Melanocyte of skin (primary cell): ENCODE results near the gene AK9. TPM values are rescaled to one million over a fixed set of nuclear protein-coding genes. Genes with fewer than 3 reads are reported as not detected.

Experiments used
- total RNA-seq, 2 donors: library from RNA; depleted of rRNA; stranded (reverse); fragments of >200 nt; gene quantifications; 2 replicates each; pipeline ENCODE4 v1.2.3, GENCODE V29; 2012

Gene AK9
- 1 to 10 TPM; 3.7 to 8.3 TPM for total RNA-seq

GRCh38 chr6:109690737-109691621, at the start of gene AK9, which contains the start of gene FIG4:
TSS of gene AK9 (minus strand) at chr6:109691202. CDS start at chr6:109675745, 15,457 bp downstream.
TSS of gene FIG4 (plus strand) at chr6:109691296. CDS start at chr6:109691436, 140 bp downstream.

DNA sequence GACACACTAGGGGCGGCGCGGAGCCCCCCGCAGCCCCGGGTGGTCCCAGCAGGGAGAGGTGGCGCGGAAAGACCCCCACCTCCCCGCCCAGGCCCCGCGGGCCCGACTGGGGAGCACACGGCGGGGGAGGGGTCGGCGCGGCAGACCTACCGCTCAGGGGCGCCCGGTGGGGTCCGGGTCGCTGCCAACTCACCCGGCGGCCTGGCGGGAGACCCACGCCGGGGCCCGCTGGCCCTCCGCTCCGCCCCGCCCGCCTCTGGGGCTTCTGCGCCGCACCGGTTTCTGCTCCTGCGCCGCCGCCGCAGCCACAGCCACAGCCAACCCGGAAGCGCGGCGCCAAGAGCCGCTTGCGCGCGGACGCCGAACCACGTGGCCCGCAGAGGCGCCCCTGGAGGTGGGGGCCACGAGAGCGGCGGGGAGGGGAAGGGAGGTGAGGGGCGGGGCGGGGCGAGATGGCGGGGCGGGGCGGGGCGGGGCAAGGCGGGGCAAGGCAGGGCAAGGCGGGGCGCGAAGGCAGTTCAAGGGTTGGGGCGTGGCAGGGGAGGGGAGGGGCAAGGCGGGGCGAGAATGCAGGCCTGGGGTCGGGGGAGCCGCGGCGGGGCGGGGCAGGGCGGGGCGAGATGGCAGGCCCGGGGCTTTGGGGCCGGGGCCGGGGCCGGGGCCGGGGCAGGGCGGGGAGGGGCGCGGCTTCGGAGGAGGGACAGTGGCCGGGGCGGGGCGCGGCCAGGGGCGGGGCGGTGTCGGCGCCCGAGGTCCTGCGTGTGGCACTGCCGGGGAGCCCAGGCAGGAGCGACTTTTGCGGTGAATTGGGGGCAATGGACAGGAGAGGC, 207.9 kb downstream of the AK9 start, which contains the start of gene ZBTB24:
Gene ZBTB24, minus strand, starts transcription at position 315 of the 830 bp plus-strand sequence. CDS start 1,193 bp downstream, outside the sequence.

DNA sequence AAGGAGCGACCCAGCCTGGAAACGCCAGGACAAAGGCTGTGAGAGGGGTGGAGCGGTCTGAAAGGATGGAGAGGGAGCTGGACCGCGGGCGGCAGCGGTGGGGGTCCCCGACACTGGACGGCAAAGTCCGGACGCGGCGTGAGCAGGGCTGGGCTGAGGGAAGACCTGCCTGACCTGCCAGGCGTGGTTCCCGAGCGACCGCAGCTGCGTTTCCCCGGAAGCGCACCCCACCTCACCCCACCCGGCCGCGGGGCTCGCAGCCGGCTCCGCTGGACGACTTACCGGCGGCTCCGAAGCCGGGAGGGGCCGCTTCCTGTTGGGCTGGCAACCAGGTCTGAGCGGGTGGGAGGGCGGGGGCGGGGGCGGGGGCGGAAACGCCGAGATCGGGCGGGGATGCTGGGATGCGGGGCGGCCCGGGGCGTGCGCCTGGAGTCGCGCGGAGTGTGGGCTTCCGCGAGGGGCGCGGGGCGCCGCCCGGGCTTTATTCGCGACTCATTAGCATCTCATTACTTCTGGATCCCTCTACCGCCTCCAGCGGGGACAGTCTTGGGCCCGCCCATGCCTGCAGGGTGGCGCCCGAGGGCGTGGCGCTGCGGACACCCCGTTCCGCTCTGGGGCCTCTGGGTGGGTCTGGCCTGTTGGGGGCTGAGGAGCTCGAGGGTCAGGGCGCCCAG, 235.4 kb downstream of the AK9 start, which contains the start of gene MICAL1:
Gene MICAL1, minus strand, starts transcription at position 336 of the 674 bp plus-strand sequence. CDS start 1,576 bp downstream, outside the sequence.

Other genes starting within 250 kb of the AK9 start
- gene MICAL1, start 235.4 kb downstream of the AK9 start, total RNA-seq = 100 to 1,000 TPM; 128 to 139 TPM
- gene ZBTB24, start 208.0 kb downstream of the AK9 start, total RNA-seq = 10 to 100 TPM; 12.4 to 17.6 TPM
- gene FIG4, start 94 bp upstream of the AK9 start, total RNA-seq = 10 to 100 TPM; 19.3 to 27.5 TPM